ENCODE data around the gene LLGL1. TPM values are rescaled to one million over a fixed set of nuclear protein-coding genes. Genes with fewer than 3 reads are reported as not detected.

The LLGL1 gene
- total RNA-seq, 1 experiment from 2014 or later: 44.3 TPM

DNA sequence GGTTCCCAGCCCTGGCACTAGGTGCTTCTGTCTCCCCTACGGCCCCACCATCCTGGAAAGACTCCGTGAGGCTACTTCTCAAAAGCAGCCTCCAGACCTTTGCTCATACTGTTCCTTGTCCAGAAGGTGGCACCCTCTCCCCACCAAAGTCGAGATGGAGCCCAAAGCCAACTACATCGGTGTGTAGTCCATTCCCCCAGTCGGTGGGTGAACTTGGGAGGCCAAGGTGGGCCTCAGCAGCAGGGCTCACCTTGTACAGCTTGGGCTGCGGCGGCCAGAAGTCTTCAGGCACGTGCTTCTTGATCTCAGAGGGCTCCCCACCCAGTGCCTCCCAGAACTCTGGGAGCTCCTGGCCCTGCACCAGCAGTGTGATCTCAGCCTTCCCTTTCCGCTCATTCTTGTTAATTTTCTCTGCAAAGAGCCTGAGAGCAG is 22.9 kb downstream of the LLGL1 start:
- no peak for DNase-seq (ENCODE audit: low read depth, low spot score)
- Histone ChIP-seq H3K79me2 (ENCODE audit: insufficient read depth, low read length) (no peaks in the 10 kb centered on the region), H3K27ac (ENCODE audit: low read depth, low read length) (peak overlapping the region; percentile 19; the same call in 1 of the 2 replicates), H3K36me3 (ENCODE audit: control insufficient read depth in 1 of 2, insufficient read depth in 2 of 2, low read length in 2 of 2) (peaks cover 20 to 52% of the 10 kb centered on the region in 2 experiments), H3K9ac (ENCODE audit: low read length) (no peak overlapping the region), H4K20me1 (ENCODE audit: insufficient read depth) (peaks cover 6% of the 10 kb centered on the region; the same call in 1 of the 2 replicates), H2AFZ (ENCODE audit: low read depth, low read length, poor library complexity, severe bottlenecking) (no peak overlapping the region), H3K4me2 (ENCODE audit: low read length) (no peak overlapping the region), H3K4me3 (replicated peaks in 1 of 2; ENCODE audit: low read depth in 1 of 2, low read length in 2 of 2) (no peak overlapping the region), H3K9me2 (ENCODE audit: insufficient read depth) (no peaks in the 10 kb centered on the region), H3K4me1 (ENCODE audit: control insufficient read depth in 1 of 2, insufficient read depth in 2 of 2, low read length in 2 of 2) (peaks cover 0 to 12% of the 10 kb centered on the region in 2 experiments; a peak in 2 of 4 replicates), H3K27me3 (ENCODE audit: insufficient read depth, low read length) (no peaks in the 10 kb centered on the region), H3K9me3 (ENCODE audit: control insufficient read depth in 1 of 2, insufficient read depth in 1 of 2, low read depth in 1 of 2, low read length in 2 of 2) (no peaks in the 10 kb centered on the region)
- ChIA-PET POLR2A (no interaction called here), RAD21 (ENCODE audit: low non-redundant PET in 1 of 2, low total read pairs in 2 of 2, uncharacterized antibody in 2 of 2, unreplicated experiment in 2 of 2) (no interaction called here), CTCF (interaction anchor here (1.0 to 1.3 kb wide), 2 partner anchors 72 to 76 kb away, joined by 3 read pairs; no protein-coding TSS in a partner anchor)
- no peak for TF ChIP-seq TCF7L2 (IDR thresholded peaks at IDR 0.05; ENCODE audit: borderline replicate concordance, extremely low read depth, insufficient read depth, insufficient read length)
- TF ChIP-seq SIN3A (IDR thresholded peaks at IDR 0.05; ENCODE audit: low read depth): no peak
- no peak for TF ChIP-seq EGR1 (IDR thresholded peaks at IDR 0.05; ENCODE audit: low read depth)
- TF ChIP-seq, protein P1, sequence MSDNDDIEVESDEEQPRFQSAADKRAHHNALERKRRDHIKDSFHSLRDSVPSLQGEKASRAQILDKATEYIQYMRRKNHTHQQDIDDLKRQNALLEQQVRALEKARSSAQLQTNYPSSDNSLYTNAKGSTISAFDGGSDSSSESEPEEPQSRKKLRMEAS (IDR thresholded peaks at IDR 0.05): no peak
- TF ChIP-seq CEBPB (IDR thresholded peaks at IDR 0.05; ENCODE audit: low read depth): no peak
- TF ChIP-seq, protein P2, sequence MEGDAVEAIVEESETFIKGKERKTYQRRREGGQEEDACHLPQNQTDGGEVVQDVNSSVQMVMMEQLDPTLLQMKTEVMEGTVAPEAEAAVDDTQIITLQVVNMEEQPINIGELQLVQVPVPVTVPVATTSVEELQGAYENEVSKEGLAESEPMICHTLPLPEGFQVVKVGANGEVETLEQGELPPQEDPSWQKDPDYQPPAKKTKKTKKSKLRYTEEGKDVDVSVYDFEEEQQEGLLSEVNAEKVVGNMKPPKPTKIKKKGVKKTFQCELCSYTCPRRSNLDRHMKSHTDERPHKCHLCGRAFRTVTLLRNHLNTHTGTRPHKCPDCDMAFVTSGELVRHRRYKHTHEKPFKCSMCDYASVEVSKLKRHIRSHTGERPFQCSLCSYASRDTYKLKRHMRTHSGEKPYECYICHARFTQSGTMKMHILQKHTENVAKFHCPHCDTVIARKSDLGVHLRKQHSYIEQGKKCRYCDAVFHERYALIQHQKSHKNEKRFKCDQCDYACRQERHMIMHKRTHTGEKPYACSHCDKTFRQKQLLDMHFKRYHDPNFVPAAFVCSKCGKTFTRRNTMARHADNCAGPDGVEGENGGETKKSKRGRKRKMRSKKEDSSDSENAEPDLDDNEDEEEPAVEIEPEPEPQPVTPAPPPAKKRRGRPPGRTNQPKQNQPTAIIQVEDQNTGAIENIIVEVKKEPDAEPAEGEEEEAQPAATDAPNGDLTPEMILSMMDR (IDR thresholded peaks at IDR 0.05 in 2 of 3, conservative IDR thresholded peaks at IDR 0.05 in 1 of 3; ENCODE audit: borderline replicate concordance in 1 of 3, insufficient read depth in 1 of 3, low read depth in 2 of 3, low read length in 2 of 3): peak; percentile 63 to 76 (median 72); a peak in 5 of 6 replicates
- no peak for TF ChIP-seq POLR2AphosphoS5 (IDR thresholded peaks at IDR 0.05; ENCODE audit: low read depth, low read length)
- TF ChIP-seq RAD21 (IDR thresholded peaks at IDR 0.05; ENCODE audit: low read depth): peak; percentile 88
- TF ChIP-seq SRF (IDR thresholded peaks at IDR 0.05; ENCODE audit: low read depth): no peak
- intact Hi-C loops (cut with micrococcal nuclease): loop anchor here (1.0 kb wide), 1 partner anchor 73 kb away; no protein-coding TSS in a partner anchor
- BruUV-seq (replicated peaks): no TSS peak
- ATAC-seq: peak; percentile 69
